SJCRH30 (cell line): ENCODE data around the gene TAOK2. TPM values are rescaled to one million over a fixed set of nuclear protein-coding genes. Genes with fewer than 3 reads are reported as not detected.
"Not testable (repeated sequence)": the region's sequence is repeated elsewhere in the genome, so short reads cannot be mapped to it uniquely, and the experiment has no call there.

ENCODE experiments used
- DNase-seq, 2 experiments: peaks; one replicate each; pipeline ENCODE4 v3.0.0-alpha.2; 2015 to 2020
- H3K27ac ChIP-seq: fragments of 250-450 bp; sonication (Bioruptor Pico); 2 replicates; pipeline ENCODE4 v1.5.1; 2020; ENCODE audit warnings: mild to moderate bottlenecking, moderate library complexity
- H3K27me3 ChIP-seq: fragments of 250-450 bp; sonication (Bioruptor Pico); 2 replicates; pipeline ENCODE4 v1.5.1; 2020; ENCODE audit warnings: mild to moderate bottlenecking, moderate library complexity
- H3K36me3 ChIP-seq: fragments of 250-450 bp; sonication (Bioruptor Pico); 2 replicates; pipeline ENCODE4 v1.5.1; 2020; ENCODE audit warnings: mild to moderate bottlenecking, moderate library complexity
- H3K4me1 ChIP-seq: fragments of 250-450 bp; sonication (Bioruptor Pico); 2 replicates; pipeline ENCODE4 v1.5.1; 2020; ENCODE audit warnings: mild to moderate bottlenecking, moderate library complexity
- H3K4me3 ChIP-seq: fragments of 250-450 bp; sonication (Bioruptor Pico); 2 replicates; pipeline ENCODE4 v1.5.1; 2020; ENCODE audit warnings: mild to moderate bottlenecking, moderate library complexity
- H3K9me3 ChIP-seq: fragments of 250-450 bp; sonication (Bioruptor Pico); replicated peaks from 2 replicates; pipeline ENCODE4 v1.5.1; 2020; ENCODE audit warnings: mild to moderate bottlenecking, moderate library complexity
- total RNA-seq: library from RNA; depleted of rRNA; stranded (reverse); fragments of >200 nt; shearing (Covaris generic); gene quantifications from 2 replicates; pipeline ENCODE4 v1.2.3, GENCODE V29; 2014; rRNA removed

TAOK2 gene
- total RNA-seq, result 27.3 and 30.6 TPM in 2 replicates

DNA sequence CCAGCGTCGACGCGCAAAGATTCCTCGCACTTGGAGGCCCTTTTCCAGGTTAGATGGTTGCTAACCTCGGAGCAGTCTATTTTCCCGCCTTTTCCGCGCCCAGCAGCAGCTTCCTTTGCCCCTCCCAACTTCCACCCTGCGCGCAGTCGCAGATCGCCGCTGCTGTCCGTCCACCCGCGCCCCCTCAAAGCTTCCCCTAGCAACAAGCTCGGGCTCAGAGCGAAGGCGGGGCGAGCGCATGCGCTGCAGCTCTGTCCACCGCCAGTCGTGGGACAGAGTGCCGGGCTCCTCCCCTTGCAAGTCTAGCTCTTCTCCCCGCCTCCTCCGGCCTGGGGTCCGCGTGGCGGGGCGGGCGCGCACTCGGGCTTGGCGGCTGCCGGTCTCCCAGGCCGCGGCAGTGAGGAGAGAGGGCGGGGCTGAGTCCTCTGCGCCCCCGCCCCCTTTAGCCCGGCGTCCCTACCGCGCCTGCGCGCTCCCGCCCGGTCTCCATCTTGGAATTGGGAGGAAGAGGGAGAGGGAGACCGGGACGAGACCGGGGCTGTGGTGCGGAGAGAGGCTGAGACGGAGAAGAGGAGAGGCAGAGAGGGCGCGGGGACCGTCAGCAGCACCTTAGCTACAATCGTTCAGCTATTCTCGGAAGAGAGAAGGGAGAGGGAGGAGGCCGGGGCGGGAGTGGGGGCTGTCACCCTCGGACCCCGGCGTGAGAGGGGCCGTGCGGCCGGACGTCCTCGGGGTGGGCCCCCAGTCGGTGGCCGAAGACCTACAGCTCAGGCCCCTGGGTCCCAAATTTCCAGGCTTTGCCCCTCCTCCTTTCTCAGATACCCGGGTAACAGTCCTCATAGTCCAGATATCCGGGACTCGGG lies at the start of gene TAOK2:
Gene TAOK2 (plus strand): TSS at position 485 of the 863 bp plus-strand sequence. CDS start 3,905 bp downstream, outside the sequence.
- H3K27me3 ChIP-seq, result no peaks in the 10 kb centered on the region
- H3K9me3 ChIP-seq, result peaks cover 4% of the 10 kb centered on the region; the same call in 1 of the 2 replicates
- 0 out of 2 replicates have a peak, but pooled peaks cover 3% of the 10 kb centered on the region for H3K4me1 ChIP-seq
- H3K36me3 ChIP-seq, result peaks cover 6% of the 10 kb centered on the region
- H3K4me3 ChIP-seq, result peak within 1 kb of the TSS; percentile 76
- peak; percentile 98 to 99 for DNase-seq
- peak within 1 kb of the TSS; percentile 38 for H3K27ac ChIP-seq

DNA sequence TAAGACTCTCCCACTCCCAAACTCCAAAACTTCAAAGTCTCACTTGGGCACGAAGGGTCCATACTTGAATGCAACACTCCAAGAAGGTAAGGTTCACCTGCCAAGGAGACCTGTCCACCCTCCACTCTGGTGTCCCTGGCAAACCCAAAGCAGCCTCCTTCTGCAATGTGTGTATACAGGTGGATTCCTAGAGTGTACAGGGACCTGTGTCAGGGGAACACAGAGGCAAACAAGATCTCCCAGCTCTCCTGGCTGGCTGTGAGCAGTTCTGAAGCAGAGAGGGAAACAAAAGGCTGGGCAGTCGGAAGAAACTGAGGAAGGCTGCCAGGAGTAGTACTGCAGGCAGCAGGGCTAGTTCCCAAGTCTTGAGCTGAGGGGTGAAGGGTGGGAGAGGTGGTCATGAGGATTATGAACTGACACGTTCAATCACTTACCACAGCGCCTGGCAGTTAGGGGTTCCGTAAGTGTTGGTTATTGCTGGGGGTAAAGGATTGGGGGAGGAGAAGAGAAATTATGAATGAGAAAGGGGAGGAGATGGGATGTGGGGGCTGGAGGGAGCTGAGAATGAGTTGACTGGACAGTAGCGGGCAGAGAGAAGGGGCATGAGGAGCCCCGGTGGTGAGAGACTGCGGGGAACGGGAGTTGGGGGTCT lies 48.4 kb upstream of the TAOK2 start:
- H3K9me3 ChIP-seq, result no peaks in the 10 kb centered on the region
- H3K27ac ChIP-seq, result no peak overlapping the region
- peaks cover 3% of the 10 kb centered on the region; the same call in 1 of the 2 replicates for H3K4me1 ChIP-seq
- DNase-seq, result no peak
- H3K36me3 ChIP-seq, result no peaks in the 10 kb centered on the region
- H3K4me3 ChIP-seq, result peak overlapping the region; percentile 89
- no peaks in the 10 kb centered on the region for H3K27me3 ChIP-seq

DNA sequence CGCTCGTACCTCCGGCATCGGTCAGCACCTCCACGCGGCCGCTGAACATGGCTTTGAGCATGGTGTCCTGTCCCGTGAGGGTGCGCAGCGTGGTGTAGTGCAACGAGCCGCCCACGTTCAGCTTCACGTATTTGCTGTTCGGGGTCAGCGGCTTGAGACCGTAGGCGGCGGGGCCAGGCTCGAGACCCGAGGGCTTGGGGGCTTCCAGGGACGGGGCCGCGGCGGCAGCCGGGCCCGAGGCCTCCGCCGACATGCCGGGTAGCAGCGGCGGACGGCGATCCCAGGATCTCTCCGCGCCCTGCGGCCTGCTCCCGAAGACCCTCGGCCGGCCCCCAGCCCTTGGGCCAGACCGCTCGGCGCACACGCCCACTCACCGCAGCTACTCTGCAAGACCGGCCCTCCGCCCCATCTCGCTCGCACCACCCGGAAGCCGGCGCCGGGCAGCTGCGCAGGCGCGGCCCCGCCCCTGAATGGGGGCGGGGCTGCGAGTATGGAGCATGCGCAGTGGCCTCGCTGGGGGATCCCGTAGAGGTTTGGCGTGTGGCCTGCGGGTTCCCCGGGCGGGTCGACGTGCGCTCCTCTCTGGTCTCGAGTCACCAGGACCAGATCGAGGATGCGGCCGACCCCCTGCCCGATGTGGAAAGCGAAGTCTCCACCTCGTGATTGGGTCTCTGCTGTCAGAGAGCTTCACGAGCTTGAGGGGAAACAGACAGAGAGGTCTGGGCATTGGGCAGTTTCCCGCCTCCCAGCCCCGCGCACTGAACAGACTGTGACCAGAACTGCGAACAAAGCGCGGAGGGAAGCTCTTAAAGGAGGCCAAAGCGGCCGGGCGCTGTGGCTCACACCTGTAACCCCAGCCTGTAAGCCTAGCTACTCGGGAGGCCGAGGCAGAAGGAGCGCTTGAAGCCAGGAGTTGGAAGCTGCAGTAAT lies 47.6 kb upstream of the TAOK2 start, which contains the start of gene KCTD13:
Gene KCTD13 (minus strand): TSS at position 446 of the 930 bp plus-strand sequence. CDS start 193 bp downstream, at position 253.
- Histone ChIP-seq H3K27ac (peak within 1 kb of the TSS; percentile 76), H3K9me3 (no peaks in the 10 kb centered on the region), H3K4me1 (peaks cover 3% of the 10 kb centered on the region; the same call in 1 of the 2 replicates), H3K4me3 (peak within 1 kb of the TSS; percentile 89), H3K36me3 (no peaks in the 10 kb centered on the region), H3K27me3 (no peaks in the 10 kb centered on the region)
- DNase-seq, result peak; percentile 79 to 89

DNA sequence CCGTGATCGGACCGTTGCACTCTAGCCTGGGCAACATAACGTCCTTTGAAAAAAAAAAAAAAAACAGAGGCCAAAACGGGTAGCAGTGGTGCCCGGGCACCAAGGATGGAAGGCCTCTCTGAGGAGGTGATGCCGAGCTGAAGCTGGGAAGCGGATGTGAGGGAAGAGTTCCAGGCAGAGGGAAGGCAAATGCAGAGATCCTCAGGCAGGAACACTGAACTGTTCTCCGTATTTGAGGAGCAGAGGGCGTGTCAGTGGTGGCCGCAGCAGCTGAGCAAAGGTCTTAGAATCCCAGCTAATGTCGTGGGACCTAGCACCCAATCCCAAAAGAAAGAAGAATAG lies 47.0 kb upstream of the TAOK2 start:
- peak; percentile 45 to 65 for DNase-seq

DNA sequence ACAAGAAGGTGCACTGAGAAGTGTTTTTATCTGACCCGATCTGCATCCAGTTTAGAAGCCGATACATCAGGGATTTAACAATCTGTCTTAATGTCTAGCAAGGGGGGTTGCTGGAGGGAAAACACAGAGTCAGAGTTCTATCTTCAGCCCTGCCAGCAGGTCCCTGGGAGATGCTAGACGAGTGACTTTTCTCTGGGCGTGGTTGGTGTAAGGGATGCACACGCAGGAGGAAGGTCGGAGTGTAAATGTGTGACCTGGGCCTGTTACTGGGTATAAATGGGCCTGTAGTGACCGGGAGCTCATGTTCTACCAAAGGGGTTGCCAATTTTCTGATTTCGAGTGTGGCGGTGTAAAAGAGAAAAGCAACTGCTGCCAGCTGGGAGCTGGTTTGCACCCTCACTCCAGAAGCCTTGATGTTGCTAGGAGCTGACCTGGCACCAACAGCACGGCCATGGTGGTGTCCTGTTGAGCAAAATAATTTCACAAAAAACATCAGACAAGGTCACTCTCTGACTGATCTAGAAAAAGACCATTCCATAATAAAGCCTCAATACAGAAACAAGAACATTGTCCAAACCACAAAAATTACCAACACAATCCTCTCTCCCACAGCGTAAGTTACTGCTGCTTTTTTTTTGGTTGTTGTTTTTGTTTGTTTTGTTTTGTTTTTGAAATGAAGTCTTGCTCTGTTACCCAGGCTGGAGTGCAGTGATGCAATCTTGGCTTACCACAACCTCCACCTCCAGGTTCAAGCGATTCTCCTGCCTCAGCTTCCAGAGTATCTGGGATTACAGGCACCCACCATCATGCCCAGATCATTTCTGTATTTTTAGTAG lies 46.4 kb upstream of the TAOK2 start:
- Histone ChIP-seq H3K9me3 (no peaks in the 10 kb centered on the region), H3K27me3 (no peaks in the 10 kb centered on the region), H3K27ac (no peak overlapping the region; the same call in 1 of the 2 replicates), H3K4me3 (peak overlapping the region; percentile 89), H3K4me1 (peaks cover 3% of the 10 kb centered on the region; the same call in 1 of the 2 replicates), H3K36me3 (no peaks in the 10 kb centered on the region)
- DNase-seq, result no peak

More for the DNA sequence above, 47.0 kb upstream of the TAOK2 start:
- peak overlapping the region; percentile 76 for H3K27ac ChIP-seq
- no peaks in the 10 kb centered on the region for H3K9me3 ChIP-seq
- no peaks in the 10 kb centered on the region for H3K36me3 ChIP-seq
- peak overlapping the region; percentile 89 for H3K4me3 ChIP-seq
- peaks cover 3% of the 10 kb centered on the region; the same call in 1 of the 2 replicates for H3K4me1 ChIP-seq
- no peaks in the 10 kb centered on the region for H3K27me3 ChIP-seq

- DNase-seq, H3K36me3 ChIP-seq, H3K4me1 ChIP-seq, H3K4me3 ChIP-seq, H3K27ac ChIP-seq, H3K9me3 ChIP-seq, H3K27me3 ChIP-seq: not testable (repeated sequence)
Observed at GRCh38 chr16:29931750-29932149, 41.9 kb upstream of the TAOK2 start.

DNA sequence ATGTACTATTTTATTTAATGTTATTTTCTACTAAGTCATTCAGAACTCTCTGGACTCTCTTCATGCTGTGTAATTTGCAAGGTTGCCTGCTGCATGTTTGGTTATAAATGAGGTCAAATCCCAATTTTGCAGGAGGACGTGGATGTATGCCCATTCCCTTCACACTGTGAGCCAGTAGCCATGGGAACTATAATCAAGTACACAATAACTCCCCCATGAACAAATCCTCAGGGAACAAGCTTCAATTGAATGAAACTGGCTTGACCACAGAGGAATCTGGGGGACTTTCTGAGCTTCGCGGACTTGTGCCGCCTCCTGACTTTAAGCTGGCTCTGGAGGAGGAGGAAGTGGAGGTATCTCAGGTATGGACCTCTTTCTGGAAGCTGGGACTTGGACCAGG lies 33.0 kb upstream of the TAOK2 start:
- DNase-seq, result no peak
- Histone ChIP-seq H3K36me3 (no peaks in the 10 kb centered on the region), H3K9me3 (no peaks in the 10 kb centered on the region; the same call in 1 of the 2 replicates), H3K27ac (no peak overlapping the region), H3K4me3 (no peak overlapping the region), H3K27me3 (no peaks in the 10 kb centered on the region), H3K4me1 (peaks cover 13% of the 10 kb centered on the region)

DNA sequence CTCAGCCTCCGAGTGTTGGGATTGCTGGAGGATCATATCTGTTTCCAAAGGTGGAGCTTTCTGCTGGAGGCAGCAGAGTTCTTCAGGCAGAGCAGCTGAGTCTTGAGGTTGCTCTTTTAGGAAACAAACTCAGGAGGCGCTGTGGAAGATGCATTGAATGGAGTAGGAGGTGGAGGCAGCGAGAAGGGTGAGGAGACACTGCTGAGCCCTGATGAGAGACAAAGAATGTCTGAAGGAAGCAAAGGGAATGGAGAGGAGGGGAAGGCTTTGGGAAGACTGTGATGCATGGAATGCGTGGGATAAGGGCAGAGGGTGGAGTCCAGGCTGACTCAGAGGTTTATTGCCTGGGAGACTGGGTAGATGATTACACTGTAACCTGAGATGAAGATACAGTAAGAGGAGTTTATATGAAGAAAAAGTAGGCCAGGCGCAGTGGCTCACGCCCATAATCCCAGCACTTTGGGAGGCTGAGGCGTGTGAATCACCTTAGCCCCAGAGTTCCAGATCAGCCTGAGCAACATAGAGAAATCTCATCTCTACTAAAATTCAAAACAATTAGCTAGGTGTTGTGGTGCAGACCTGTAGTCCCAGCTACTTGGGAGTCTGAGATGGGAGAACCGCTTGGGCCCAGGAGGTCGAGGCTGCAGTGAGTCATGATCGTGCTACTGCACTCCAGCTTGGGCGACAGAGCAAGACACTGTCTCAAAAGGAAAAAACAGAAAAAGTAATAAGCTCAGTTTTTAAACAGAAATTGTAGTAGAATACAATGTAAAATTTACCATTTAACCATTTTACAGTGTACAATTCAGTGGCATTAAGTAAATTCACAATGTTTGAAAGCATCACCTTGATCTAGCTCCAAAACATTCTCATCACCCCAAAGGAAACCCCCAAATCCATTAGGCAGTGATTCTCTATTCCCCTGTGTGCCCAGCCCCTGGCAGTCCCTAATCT lies 29.5 kb upstream of the TAOK2 start:
- DNase-seq, result peak; percentile 76 to 86
- Histone ChIP-seq H3K27me3 (no peaks in the 10 kb centered on the region), H3K36me3 (no peaks in the 10 kb centered on the region), H3K9me3 (no peaks in the 10 kb centered on the region; the same call in 1 of the 2 replicates), H3K4me3 (peak overlapping the region; percentile 35), H3K4me1 (peaks cover 13% of the 10 kb centered on the region), H3K27ac (peak overlapping the region; percentile 33)

GRCh38 chr16:29947897-29948296 lies 25.8 kb upstream of the TAOK2 start:
- DNase-seq, result no peak
- Histone ChIP-seq H3K27ac (no peak overlapping the region), H3K36me3 (no peaks in the 10 kb centered on the region), H3K9me3 (no peaks in the 10 kb centered on the region), H3K4me3 (no peak overlapping the region), H3K27me3 (no peaks in the 10 kb centered on the region), H3K4me1 (peaks cover 13% of the 10 kb centered on the region)

DNA sequence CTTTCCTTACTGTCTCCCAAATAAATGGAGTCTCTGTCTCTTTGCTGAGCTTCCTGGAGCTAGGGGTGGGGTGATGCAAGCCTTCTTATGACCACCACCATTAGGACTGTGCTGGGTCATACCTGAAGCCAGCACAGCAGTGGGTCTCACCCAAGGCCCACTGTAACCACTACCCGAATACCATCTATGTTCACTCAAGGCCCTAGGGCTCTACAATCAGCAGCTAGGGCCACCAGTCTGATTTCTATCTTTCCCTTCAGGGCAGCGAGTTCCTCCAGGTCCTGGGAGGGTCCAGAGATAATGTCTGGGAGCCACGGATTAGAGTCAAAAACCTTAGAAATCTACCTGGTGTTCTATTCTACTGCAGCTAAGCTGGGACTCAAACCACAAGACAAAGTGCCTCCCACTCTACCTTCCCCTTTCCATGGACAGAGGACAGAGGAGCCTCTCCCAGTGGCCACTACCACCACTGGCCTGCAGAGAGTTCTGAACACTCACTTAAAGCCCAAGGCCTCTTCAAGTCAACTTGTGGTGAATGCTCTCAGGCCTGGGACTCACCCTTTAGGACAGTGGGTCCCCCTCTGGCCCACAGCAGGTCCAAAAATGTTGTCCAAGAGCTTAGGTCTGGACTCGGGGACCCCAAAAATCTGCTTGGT lies 22.7 kb upstream of the TAOK2 start:
- DNase-seq, result no peak
- H3K36me3 ChIP-seq, result no peaks in the 10 kb centered on the region
- H3K27me3 ChIP-seq, result no peaks in the 10 kb centered on the region
- no peak overlapping the region for H3K4me3 ChIP-seq
- H3K27ac ChIP-seq, result no peak overlapping the region
- no peaks in the 10 kb centered on the region for H3K9me3 ChIP-seq
- no peaks in the 10 kb centered on the region for H3K4me1 ChIP-seq

DNA sequence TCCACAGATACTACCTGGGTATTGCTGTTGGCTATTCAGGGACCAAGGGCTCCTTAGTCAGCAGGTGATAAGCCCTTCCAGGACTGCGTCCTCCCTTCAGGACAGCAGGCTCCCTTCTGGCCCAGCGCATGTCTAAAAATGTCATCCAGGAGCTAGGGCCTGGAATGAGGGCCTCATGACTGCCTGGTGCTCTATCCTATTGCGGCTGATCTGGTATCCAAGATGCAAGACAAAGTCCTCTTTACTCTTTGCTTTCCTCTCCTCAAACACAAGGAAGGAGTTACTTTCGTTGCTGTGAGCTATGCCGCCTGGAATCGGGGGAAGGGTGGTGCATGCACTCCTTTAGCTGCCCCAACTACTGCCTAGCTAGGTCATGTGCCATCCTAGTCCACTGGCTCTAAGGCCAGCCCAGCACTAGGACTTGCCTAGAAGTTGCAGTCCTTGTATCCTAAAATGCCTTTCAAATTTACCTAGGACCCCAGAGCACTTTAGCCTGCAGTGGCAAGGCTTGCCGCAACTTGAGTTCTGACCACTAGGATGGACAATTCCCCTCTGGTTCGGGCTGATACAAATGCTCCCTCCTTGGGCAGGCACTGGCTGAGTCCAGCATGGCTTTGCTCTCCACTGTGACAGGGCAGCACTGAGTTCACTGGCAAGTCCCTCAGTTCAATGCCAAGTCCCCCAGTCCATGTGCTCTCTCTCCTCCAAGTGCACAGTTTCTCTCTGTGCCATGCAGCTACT lies 21.9 kb upstream of the TAOK2 start:
- H3K27ac ChIP-seq, result no peak overlapping the region
- DNase-seq, result no peak
- H3K4me3 ChIP-seq, result no peak overlapping the region
- H3K4me1 ChIP-seq, result no peaks in the 10 kb centered on the region
- no peaks in the 10 kb centered on the region for H3K36me3 ChIP-seq
- no peaks in the 10 kb centered on the region for H3K9me3 ChIP-seq
- no peaks in the 10 kb centered on the region for H3K27me3 ChIP-seq

GRCh38 chr16:29958756-29959155 lies 14.9 kb upstream of the TAOK2 start:
- Histone ChIP-seq H3K4me1 (no peaks in the 10 kb centered on the region), H3K27me3 (no peaks in the 10 kb centered on the region), H3K4me3 (no peak overlapping the region), H3K9me3 (no peaks in the 10 kb centered on the region), H3K27ac (no peak overlapping the region), H3K36me3 (no peaks in the 10 kb centered on the region)
- DNase-seq, result no peak
